Endothelial cell of hepatic sinusoid (primary cell): ENCODE results near the gene FANCL.
"Not testable (repeated sequence)": the region's sequence is repeated elsewhere in the genome, so short reads cannot be mapped to it uniquely, and the experiment has no call there.

ENCODE experiments used
- in situ Hi-C: cut with HindIII; loops from 2 replicates; pipeline ENCODE4 v1.10.0; 2017; ENCODE audit warnings: low sequenced_read_pairs

FANCL gene

DNA sequence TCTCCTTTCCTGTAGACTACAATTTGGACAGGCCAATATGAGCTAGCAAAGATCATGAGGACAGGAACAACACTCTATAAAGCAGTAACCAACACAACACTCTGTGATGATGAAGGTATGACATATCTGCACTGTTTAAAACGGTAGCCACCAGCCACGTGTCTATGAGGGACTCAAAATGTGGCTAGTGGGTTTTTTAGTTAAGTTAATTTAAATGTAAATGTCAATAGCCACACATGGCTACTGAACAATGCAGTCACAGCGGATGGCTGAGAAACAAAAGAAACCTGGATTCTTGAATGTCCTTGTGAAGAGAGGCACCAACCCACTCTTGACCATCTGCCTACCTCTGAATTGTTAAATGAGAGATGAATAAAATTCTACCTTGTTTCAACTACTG, 33.9 kb downstream of the FANCL start:
- in situ Hi-C loops = no loop called here

DNA sequence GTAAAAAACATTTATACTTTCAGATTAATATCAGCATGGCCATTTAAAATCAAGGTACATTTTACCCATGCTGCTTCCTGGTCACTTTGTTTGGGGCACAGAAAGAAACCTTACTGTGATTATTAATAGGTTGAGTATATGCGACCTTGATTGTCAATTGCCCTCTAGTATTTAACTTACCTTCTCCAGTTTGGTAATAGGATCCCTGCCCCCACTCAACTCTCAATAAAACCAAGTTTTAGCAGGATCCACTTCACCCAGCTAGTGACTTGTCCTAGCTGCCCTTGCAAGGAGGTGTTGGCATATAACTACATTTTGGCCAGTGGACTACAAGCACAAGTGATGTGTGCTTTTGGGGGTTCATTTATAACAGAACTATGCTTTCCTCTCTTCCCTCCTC, 34.3 kb downstream of the FANCL start:
- in situ Hi-C loops = no loop called here

DNA sequence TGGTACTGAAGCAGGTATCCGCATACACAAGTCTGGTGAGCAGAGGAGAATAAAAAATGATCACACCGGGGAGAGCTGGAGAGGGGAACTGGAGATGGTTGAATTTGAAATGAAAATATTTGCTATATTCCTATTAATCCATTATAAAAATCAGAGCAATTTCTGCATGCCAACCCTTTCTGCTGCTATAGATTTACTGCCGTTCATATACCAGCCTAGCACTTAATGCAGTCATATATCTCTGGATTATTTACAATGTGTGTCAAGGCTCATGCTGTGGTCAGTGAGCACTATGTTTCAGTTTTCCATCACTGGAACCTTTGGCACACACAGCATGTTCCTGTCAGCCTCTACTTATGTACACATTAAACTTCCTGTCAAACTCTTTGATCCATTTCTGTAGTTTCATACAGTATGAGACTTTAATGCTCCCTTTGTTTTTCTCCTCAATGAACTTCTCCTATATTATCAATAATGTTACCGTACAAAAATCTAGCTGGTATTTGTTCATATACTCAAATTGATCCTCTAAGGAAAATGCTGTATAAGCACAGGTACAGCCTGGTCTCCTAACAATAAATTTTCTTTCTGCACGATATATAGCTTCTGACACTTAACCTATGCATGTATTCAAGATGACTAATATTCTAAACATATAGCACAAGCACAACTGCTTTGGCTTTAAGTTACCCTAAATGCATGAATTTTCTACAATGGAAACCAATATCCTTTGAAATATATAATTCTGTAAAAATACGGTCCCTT, 36.7 kb downstream of the FANCL start:
- in situ Hi-C loops = no loop called here

DNA sequence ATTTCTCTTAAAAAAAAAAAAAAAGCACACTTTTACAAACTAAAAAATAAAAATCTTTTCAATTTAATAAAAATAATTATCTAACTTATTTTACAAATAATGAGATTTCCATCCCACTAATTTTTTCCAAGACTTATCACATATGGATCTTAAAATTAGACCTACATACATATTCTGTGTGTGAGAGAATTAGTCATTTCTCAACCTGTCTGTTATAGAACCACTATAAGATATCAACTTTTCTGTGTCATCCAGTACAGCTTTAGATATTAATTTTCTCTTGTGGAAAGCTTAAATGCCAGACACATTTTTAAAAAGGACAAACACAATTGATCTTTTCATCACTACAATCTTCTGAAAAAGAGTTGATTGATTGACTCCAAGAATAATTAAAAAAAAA, 38.1 kb downstream of the FANCL start:
- in situ Hi-C loops = no loop called here

DNA sequence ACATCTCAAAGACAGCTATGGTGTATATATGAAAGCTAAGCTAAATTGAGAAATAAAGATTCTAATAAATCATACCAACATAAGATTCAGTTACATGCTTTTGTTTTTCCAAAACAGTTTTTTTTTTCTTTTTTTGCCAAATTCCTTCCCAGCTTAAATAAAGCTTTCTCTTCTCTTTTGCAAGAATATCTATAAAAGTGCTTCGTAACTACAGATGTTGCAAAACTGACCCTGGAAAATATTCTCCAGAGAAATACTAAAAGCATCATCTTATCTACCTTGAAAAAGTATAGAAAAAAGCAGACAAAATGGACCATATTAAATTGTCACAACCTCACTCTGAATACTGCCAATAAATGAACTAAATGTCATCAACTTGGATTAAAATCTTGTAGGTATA, 38.7 kb downstream of the FANCL start:
- in situ Hi-C loops = no loop called here

DNA sequence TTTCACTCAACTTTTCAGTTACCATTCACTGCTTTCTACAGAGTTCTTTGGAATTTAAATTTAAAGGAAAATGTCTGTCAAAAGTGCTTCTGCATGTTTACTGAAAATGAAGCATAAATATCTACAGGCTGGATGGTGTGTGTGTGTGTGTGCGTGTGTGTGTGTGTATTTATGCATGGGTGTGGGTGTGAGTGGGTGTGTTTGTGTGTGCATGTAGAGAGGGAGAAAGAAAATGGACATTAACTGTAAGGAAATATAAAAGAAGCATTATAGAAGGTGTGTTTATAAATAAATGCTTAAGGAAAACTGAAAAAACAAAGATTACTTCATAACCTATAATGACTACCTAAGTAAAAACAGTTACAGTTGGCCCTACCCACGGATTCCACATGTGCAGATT, 43.2 kb downstream of the FANCL start:
- in situ Hi-C loops = no loop called here

DNA sequence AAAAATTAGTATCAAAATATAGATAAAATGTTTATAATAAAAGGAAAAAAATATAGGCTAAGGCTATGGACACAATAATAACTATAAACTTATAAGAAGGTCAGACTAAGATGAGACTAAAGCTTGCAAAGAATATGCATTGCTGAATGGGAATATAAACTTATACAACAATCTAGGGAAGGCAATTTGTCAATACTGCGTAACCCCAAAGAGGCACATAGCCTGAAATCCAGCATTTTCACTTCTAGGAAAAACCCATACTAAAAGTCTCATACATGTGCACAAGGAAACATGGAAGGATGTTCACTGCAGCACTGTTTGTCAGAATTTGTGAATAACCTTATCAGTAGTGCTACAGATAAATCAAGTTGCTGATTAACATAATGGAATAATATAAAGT, 45.5 kb downstream of the FANCL start:
- in situ Hi-C loops = no loop called here

DNA sequence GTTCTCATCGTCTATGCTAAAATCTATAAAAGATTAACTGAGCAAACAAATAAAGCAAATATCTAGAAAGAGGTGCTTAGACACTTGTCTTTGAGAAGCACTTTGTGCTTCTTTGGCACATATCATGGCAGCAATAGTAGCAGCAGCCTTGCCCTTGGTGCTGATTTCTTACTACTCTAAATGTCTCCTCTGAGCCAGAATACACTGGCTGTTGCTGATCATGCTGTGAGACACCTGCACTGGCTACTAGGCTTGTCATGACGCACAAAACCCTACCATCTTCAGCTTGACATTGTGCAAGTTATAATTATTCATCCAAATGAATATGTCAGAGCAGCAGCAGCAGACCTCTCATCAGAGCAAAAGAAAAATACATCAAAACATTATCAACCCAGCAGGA, 46.7 kb downstream of the FANCL start:
- in situ Hi-C loops = no loop called here

DNA sequence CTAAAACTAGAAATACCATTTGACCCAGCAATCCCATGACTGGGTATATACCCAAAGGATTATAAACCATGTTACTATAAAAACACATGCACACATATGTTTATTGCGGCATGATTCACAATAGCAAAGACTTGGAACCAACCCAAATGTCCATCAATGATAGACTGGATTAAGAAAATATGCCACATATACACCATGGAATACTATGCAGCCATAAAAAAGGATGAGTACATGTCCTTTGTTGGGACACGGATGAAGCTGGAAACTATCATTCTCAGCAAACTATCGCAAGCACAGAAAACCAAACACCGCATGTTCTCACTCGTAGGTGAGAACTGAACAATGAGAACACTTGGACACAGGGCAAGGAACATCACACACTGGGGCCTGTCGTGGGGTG, 54.1 kb downstream of the FANCL start:
- in situ Hi-C loops = not testable (repeated sequence)

DNA sequence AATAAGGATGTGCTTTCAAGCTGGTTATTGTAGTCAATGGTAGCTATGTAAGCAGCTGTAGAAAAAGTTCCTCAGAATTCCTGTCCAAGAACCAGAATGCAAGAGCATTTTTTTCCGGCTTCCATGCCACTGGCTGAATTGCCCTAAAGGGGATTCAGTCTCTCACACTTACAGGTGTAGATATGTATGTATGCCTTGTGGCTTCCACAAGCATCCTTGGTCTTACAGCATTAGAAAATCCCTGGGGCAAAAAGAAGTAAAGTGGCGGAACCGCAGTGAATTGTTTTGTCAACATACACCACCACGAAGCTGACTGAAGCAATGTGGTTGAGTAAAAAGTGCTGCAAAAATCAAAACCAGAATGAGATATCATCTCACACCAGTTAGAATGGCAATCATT, 54.6 kb downstream of the FANCL start:
- in situ Hi-C loops = no loop called here

DNA sequence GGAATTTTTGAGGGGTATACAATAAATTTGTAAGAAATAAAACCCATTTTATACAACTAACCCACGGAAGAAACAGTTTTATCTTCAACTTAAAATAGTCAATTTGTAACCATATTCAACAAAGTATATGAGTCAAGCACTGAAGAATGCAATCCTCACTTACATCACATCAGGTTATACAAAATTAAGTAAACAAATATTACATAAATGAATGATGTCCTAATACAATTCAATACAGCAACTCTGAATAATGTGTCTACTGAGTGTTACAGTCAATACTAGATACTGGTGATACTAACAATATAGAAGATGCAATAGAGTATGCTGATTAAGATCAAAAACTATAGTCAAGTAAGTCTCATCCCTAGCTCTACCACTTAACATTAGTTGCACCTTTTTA, 58.6 kb downstream of the FANCL start:
- in situ Hi-C loops = no loop called here

DNA sequence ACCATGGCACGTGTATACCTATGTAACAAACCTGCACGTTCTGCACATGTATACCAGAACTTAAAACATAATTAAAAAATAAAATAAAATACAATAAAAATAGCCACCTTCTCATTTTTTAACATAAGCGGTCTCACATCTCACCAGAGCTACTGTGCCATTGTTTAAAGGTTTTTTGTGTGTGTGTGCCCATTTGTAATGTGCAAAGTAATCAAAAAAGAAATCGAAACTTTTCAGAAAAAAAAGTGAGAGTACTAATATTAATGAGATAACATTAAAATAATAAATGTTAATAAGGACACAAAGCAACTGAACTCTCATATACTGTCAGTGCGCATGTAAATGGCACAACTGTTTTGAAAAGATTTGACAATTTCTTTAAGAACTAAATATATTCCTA, 60.5 kb downstream of the FANCL start:
- in situ Hi-C loops = no loop called here

DNA sequence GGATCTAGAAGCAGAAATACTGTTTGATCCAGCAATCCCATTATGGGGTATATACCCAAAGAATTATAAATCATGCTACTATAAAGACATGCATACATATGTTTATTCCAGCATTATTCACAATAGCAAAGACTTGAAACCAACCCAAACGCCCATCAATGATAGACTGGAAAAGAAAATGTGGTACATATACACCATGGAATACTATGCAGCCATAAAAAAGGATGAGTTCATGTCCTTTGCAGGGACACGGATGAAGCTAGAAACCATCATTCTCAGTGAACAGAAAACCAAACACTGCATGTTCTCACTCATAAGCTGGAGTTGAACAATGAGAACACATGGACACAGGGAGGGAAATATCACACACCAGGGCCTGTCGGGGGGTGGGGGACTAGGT, 61.0 kb downstream of the FANCL start:
- in situ Hi-C loops = not testable (repeated sequence)

DNA sequence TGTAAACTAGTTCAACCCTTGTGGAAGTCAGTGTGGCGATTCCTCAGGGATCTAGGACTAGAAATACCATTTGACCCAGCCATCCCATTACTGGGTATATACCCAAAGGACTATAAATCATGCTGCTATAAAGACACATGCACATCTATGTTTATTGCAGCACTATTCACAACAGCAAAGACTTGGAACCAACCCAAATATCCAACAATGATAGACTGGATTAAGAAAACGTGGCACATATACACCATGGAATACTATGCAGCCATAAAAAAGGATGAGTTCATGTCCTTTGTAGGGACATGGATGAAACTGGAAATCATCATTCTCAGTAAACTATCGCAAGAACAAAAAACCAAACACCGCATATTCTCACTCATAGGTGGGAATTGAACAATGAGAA, 63.9 kb downstream of the FANCL start:
- in situ Hi-C loops = not testable (repeated sequence)

DNA sequence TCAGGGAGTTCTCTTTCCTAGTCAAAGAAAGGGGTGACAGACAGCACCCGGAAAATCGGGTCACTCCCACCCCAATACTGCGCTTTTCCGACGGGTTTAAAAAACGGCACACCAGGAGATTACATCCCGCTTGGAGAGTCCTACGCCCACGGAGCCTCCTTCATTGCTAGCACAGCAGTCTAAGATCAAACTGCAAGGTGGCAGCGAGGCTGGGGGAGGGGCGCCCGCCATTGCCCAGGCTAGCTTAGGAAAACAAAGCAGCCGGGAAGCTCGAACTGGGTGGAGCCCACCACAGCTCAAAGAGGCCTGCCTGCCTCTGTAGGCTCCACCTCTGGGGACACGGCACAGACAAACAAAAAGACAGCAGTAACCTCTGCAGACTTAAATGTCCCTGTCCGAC, 69.3 kb downstream of the FANCL start:
- in situ Hi-C loops = not testable (repeated sequence)

DNA sequence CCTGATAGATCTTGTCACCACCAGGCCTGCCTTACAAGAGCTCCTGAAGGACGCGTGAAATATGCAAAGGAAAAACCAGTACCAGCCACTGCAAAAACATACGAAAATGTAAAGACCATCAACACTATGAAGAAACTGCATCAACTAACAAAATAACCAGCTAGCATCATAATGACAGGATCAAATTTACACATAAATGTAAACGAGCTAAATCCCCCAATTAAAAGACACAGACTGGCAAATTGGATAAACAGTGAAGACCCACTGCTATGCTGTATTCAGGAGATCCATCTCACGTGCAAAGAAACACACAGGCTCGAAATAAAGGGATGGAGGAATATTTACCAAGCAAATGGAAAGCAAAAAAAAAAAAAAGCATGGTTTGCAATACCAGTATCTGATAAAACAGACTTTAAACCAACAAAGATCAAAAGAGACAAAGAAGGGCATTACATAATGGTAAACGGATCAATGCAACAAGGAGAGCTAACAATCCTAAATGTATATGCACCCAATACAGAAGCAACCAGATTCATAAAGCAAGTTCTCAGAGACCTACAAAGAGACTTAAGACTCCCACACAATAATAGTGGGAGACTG, 70.7 kb downstream of the FANCL start:
- in situ Hi-C loops = not testable (repeated sequence)

DNA sequence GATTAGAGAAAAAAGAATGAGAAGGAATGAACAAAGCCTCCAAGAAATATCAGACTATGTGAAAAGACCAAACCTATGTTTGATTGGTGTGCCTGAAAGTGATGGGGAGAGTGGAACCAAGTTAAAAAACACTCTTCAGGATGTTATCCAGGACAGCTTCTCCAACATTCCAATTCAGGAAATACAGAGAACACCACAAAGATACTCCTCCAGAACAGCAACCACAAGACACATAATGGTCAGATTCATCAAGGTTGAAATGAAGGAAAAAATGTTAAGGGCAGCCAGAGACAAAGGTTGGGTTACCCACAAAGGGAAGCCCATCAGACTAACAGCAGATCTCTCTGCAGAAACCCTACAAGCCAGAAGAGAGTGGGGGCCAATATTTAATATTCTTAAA, 71.3 kb downstream of the FANCL start:
- in situ Hi-C loops = not testable (repeated sequence)

DNA sequence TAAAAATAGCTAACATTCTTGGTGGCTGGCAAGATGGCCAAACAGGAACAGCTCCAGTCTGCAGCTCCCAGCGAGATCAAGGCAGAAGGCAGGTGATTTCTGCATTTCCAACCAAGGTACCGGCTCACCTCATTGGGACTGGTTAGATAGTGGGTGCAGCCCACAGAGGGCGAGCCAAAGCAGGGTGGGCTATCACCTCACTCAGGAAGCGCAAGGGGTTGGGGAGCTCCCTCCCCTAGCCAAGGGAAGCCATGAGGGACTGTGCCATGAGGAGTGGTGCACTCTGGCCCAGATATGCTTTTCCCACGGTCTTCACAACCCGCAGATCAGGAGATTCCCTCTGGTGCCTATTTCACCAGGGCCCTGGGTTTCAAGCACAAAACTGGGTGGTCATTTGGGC, 73.0 kb downstream of the FANCL start:
- in situ Hi-C loops = not testable (repeated sequence)

DNA sequence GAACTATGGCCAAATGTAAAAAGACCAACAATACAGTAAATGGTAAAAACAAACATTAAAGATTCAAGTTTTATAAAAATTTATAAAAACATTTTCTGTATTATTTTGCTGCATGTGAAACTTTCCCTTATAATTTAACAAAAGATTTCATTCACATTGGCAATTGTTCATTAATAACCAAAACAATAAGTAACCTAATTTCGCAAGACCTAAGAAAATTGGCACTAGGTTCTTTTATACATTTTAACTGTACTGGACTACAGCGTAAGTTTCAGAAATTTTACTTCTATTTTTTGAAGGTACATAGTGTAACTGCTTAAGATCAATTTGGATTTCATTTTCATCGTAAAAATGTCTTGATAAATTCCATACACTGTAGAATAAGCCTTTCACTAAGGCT, 77.2 kb downstream of the FANCL start:
- in situ Hi-C loops = no loop called here

DNA sequence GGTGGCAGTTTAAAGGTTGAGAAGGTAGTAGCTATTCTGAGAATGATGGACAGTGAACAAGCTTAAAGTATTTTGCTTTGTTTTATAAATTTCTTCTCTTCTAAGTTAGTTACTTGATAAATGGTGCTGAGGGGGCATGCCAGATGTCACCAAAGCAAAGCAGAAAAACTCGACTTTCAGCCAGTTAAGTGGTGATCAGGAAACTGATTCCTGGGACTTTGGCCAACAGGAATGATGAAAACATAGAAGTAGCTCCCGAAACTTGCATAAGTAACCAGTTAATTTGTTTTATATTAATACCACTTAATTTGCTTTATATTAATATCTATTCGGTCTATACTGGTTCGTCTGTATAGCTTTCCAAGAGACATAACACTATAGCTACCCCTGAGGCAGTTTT, 82.6 kb downstream of the FANCL start:
- in situ Hi-C loops = no loop called here

DNA sequence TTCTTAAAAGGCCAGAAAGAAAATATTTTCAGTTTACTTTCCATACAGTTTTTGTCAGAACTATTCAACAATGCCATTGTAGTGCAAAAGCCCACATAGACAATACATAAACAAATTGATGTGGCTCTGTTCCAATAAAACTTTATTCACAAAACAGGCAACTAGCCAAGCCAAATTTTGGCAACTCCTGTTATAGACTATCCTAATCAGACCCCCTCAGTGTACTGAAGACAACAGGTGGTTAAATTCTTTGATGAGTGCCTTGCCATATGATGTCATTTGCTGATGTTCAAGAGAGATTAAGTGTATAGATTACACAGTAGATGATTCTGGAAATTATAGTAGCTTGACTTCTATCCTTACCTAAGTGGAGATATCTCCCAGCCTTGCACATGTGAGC, 83.4 kb downstream of the FANCL start:
- in situ Hi-C loops = no loop called here

DNA sequence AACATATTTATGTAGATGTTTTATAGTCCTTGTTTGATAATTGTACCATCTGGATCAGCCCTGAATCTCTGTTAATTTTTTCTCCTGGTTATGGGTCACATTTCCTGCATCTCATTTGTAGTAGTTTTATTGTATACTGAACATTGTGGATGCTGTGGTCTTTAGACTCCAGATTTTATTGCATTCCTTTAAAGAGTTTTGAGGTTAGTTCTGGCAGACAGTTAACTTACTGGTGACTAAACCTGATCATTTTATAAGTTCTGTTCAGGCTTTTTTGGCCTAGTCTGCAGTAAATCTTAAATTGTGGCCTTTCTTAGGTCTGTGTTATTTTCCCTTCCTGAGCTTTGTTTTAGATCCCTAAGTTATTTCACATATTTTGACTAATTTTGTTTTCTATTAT, 84.3 kb downstream of the FANCL start:
- in situ Hi-C loops = no loop called here
